Activated CD4-positive, CD25-positive, alpha-beta regulatory T cell treated with anti-CD3 and anti-CD28 coated beads, Interleukin-2, amount 50 U/mL, for 72 hours (primary cell): ENCODE results near the gene TNIK.
"Not testable (repeated sequence)": the region's sequence is repeated elsewhere in the genome, so short reads cannot be mapped to it uniquely, and the experiment has no call there.

ENCODE experiments used
- DNase-seq: peaks from one replicate; pipeline ENCODE4 v3.0.0; 2021

TNIK gene

DNA sequence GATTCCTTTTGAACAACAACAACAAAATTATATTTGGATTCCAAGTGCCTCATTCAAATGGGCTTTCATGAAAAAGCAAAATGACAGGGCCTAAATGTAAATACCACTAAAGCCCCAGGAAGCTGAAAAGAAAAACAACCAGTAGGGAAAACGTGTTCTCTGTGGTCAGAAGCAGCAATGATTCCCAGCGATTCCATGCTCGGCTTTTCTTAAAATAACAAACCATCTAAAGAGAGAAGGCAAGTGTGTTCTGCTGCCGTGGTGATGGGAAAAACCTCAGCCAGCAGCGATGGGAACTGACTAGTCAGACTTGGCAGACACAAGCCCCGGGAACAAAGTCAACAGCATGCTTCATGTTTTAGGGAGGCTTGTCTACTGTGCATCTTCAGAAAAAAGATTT, 153.6 kb downstream of the TNIK start:
- no peak for DNase-seq

DNA sequence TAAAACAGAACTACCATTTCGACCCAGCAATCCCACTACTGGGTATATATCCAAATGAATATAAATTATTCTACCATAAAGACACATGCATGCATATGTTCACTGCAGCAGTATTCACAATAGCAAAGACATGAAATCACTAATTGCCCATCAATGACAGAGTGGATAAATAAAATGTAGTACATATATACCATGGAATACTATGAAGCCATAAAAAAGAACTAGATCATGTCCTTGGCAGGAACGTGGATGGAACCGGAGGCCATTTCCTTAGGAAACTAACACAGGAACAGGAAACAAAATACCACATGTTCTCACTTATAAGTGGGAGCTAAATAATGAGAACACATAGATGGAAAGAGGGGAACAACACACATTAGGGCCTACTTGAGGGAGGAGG, 154.4 kb downstream of the TNIK start:
- not testable (repeated sequence) for DNase-seq

DNA sequence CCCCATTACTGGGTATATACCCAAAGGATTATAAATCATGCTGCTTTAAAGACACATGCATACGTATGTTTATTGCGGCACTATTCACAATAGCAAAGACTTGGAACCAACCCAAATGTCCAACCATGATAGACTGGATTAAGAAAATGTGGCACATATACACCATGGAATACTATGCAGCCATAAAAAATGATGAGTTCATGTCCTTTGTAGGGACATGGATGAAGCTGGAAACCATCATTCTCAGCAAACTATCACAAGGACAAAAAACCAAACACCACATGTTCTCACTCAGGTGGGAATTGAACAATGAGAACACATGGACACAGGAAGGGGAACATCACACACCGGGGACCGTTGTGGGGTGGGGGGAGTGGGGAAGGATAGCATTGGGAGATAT, 155.7 kb downstream of the TNIK start:
- not testable (repeated sequence) for DNase-seq

DNA sequence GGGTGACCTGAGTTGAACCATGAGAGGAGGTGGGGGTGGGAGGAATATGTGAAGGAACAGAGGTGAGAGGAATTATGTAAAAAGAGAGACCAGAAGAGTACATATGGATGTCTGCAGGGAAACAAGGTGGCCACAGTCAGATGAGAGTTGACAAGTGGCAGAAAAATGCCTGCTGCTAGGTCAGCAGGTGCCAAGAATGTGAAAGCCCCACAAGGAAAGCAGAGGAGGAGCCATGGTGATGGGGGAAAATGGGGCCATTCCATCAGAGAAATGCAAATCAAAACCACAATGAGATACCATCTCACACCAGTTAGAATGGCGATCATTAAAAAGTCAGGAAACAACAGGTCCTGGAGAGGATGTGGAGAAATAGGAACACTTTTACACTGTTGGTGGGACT, 156.2 kb downstream of the TNIK start:
- not testable (repeated sequence) for DNase-seq

DNA sequence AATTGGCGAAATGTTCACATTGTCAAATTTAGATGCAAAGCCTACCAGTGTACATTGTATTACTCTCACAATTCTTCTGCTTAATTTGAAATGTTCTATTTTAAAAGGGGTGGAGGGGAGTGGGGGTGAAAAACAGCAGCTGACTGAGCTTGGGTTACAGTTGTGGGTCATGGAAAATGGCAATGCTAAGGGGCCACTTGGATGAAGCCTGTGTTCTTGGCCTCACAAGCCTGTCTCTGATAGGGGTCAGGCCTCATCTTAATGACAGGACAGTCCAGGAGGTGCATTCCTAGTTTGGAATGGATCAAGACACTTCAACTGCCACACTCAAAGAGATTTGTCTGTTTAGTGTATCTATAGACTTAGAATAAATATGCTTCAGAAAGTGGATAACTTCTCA, 158.2 kb downstream of the TNIK start:
- DNase-seq, result no peak

DNA sequence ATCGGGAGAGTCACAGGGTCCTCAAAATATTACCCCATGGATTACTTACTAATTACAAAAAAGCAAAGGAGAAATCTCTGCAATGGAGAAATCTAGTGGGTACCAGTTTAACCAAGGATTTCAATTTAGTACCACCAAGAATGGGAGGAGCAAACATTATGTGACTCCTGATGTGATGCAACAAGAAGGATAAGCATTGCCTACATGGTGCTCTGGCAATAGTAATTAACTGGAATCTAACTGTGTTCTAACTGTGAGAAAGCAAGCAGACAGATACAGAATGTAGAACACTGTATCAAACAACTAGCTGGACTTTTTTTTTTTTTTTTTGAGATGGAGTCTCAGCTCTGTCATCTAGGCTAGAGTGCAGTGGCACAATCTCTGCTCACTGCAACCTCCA, 159.2 kb downstream of the TNIK start:
- DNase-seq, result no peak

DNA sequence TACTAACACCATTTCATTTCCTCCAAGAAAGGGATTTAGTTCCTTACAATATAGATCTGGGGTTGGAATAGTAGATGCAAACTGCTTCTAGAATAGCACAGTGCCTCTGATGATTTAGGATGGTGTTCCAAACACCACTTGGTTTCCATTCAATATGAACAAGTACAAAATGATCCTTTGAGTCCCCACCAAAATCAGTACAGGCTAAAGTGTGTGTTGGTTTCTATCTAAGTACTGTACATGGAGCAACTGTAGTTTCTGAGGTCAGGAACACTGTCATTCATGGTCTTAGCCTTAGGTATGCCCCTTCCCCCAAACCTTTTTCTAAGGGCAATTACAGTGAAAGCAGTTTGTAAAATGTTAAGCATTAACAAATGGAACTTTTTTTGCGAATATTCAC, 162.3 kb downstream of the TNIK start:
- DNase-seq, result no peak

DNA sequence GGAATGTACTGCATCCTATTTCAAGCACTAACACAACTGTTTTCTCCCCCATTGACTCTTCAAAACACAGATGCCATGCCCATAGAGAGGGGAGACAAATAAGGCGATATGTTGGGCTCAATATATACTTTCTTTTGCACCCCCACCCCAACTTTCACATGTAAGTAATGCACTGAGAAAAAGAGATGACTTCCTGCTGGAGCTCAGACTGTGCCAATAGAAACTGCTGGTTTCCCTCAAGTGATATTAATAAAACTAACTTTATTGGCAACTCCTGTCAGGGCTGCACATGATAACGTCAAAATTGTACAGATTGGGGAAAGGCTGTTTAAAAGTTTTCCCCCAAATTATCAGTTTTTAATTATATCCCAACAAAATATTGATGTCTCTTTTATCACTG, 163.0 kb downstream of the TNIK start:
- no peak for DNase-seq

DNA sequence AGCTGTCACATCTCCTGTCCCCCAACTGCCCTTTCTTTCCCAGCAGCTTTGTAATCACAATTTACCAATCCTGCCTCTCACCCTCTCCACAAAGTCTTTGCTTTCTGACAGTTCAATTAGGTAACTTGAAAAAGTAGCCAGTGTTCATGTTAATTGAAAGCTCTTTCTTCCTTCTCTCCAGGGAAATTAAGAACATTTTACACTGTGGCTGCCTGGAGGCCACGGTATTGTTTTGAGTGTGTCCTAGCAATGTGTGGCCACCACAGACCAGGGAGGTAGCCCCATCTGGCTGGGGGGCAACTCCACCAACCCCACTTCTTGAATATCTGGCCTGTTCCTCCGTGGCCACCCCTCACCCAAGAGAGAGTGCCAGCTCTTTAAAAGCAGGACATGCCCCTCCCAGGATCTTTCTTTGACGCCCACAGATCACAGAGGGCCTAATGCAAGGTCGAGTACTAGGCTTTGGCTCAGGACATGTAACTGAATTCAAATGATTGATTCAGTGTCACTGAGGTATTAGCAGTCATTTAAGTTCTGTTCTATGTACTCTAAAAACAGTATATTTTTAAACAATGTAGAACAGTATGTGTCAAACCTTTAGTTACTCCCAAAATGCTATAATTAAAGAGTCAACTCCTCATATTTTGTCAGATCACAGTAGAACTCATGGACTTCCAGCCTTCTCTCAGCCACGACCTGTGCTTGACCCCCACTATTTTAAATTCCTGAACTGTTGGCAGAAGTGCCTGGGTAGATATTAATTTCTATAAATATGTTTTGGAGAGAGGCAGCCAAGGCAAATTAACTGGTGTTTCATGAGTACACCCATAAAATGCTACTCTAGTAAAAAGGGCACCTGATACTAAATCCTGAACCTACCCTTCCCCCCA, 164.5 kb downstream of the TNIK start:
- DNase-seq, result no peak

DNA sequence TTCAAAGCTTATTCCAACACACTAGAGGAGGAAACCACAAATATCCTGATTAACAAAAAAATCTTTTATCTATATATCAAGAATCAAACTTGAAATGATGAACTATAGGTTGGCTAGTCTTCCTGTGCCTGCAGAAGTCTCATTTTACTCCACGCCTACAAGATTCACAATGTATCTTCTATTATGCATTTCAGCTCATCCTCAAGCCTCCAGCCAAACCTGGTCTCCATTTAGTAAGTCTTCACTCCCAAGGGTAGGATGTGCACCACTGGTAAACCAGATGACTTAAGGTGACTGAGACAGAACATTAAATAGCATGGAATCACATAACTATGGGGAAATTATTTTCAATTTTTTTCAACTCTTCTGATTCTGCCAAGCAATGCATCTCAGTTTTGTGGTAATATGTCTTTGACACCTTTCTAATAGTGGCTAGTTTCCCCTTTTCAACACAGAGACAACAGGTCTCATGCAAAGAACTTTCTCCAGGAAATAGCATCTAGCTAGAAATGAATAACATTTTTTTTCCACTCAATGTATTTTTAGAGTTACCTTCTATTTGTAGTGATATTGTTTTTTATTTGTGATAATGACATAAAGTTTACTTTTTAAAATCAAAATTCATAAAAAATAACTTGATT, 166.9 kb downstream of the TNIK start:
- DNase-seq, result no peak

DNA sequence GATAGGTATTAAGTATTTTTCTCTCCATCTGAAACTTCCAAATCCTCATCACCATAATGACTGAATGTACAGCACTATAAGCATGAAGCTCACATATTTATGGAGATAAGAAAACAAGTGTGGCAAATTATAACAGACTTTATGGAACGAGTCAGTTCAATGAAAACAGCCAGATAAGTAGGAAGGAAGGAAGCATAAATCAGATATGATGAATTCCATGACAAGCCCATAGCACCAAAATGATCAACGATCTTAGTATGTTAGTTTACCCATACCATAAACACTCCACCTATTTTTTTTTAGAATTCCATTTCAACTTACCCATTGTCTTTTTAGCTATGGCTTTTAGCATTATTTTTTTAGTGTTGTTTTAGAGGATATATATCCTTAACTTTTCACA, 169.5 kb downstream of the TNIK start:
- no peak for DNase-seq

DNA sequence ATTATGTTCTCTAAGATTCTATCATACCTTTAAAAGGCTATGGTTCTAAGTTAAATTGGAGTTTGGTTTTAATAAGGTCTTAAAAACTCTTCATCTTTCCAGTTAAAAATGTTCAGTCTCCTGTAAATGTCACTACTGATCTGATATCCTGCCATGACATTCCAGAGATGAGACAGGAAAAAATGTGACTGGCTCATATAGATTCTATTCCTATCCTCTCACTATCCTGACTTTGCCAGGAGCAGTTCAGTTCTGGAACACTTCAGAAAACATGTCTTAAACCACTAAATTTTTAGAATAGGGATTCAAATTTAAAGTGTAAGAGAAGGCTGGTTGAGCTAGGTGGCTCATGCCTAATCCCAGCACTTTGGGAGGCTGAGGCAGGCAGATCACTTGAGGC, 170.9 kb downstream of the TNIK start:
- DNase-seq, result no peak

DNA sequence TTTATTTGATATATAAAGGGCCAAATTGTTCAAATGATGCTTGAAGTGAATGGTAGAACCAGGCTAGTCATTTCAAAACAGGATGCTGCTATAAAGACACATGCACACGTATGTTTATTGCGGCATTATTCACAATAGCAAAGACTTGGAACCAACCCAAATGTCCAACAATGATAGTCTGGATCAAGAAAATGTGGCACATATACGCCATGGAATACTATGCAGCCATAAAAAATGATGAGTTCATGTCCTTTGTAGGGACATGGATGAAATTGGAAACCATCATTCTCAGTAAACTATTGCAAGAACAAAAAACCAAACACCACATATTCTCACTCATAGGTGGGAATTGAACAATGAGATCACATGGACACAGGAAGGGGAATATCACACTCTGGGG, 172.4 kb downstream of the TNIK start:
- not testable (repeated sequence) for DNase-seq

DNA sequence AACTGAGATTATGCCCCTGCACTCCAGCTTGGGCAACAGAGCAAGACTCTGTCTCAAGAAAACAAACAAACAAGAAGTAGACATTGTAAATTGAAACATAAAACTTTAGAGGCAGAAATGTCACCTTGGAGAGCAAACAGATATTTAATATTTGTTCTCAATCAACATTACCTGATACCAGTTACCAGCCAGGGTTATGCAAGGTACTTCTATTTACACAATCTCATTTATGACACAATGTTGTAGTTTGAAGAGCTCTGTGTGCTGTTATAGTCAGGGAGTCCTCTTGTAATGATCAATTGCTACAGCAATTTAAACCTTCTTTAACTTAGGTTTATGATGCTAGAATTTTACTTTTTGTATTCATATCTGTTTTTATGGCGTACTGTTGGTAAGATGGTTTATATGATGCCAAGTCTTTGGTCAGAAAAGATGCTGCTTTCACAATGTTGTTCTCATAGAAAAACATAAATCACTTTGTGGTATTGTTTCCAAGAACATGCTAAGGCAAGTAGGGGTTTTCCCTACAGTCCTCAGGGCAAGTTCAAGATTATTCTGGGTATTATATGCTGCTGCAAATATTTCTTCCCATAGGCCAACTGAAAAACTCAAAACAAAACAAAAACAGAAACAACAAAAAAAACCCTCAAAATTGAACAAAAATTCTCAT, 173.5 kb downstream of the TNIK start:
- DNase-seq, result no peak

DNA sequence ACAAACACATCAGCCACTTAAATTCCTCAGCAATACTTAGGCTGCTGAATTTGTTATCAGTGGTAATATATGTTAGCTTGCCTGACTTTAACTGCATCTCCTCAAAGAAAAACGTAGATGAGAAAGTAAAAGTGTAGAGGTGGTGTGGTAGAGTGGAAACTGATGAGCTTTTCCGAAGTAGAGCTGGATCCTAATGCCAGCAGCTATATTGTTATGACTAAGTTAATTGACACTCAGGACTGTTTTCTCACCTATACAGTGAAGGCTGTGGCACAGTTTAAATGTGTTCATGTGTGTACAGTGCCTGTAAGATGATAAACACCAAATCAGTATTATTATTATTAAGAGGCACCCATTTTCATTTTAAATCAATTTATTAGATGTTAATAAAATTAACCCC, 174.9 kb downstream of the TNIK start:
- DNase-seq, result no peak

DNA sequence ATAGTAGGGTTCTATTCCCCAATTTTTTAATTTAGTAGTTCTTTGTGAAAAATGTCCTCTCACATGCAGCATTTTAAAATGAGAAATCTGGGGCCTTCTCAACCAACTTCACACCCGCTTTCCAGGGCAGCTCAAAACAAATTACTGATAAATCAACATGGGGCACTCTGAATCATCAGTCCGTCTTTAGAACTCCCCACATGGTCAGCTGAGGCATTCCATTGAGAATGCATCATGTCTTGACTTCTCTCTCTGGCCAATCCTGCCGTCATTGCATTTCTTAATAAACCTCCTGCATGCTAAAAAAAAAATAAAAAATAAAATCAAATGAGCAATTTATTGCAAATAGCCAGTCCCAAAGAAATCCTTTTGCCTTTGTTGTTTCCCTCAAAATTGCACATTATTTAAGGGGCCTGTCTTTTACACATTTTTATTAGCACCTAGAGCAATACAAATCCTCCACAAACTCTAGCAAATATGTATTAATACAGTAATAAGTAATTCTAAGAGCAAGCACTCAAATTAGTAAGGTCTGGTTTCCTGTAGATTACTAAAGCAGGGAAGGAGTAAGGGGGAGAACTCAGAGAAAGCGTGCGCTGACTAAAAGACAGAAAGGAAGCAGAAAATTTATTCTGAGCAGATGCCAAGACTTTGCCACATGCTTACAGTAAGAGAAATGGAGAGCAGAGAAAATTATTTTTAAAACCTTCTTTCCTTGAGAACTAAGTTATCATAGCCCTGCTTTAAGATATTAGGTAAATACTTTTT, 175.7 kb downstream of the TNIK start:
- no peak for DNase-seq

DNA sequence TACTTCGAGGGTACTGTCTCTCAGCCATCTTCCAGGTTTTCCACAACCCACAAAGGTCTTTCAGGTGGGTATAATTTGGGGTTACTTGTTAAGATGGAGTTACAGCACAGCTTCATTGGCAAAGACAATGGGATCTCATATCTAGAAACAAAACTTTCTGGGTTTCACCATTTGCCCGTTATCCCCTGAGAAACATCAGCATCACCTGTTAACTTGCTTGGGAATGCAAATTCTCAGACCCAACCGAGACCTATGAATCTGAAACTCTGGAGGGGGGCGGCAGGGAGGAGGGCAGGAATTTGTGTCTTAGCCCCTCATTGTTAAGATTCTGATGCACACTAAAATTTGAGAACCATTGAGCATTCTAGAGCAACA, 176.4 kb downstream of the TNIK start:
- DNase-seq, result no peak

DNA sequence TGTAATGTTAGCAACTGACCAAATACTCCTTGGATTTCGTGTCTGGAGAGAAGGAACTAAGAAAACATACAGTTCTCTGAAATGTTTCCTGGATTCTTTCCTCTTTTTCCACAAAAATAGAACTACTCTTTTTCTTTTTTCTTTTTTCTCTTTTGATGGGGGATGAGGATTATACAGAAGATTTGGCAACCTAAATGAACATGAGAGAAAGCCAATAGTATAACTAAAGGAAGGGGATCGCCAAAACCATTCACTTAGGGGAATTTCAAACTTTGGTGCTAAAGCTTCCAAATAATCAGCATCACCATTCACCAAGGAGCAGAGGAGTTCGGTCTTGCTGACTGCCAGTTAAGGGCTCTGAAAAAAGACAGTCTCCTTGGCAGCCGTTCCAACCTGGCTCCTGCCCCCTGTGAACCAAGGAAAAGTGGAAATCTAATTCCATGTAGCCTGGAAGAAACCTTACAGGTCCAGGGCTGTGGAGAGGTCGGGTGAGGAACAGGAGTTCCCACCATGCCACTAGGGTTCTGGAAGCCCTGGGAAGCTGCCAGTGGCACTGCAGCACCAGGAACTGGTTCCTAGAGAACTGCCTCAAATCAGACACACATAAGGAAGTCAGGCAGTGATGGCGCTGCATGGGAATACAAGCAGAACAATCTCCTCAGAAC, 176.9 kb downstream of the TNIK start:
- no peak for DNase-seq

DNA sequence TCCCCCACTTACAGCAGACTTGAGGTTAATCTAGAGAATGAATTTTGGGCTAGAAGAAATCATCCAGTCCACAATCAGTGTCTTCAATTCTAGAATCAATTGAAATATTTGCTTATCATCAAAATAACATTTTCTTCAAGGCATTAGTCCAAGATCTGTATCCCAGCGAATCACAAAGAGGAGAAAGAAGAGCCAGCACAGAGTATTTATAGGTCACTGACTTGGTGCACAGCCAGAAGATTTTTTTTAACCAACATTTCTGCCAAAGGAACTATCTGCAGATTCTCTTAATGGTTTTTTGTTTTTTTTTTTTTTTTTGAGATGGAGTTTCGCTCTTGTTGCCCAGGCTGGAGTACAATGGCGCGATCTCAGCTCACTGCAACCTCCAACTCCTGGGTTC, 178.2 kb downstream of the TNIK start:
- DNase-seq, result no peak

DNA sequence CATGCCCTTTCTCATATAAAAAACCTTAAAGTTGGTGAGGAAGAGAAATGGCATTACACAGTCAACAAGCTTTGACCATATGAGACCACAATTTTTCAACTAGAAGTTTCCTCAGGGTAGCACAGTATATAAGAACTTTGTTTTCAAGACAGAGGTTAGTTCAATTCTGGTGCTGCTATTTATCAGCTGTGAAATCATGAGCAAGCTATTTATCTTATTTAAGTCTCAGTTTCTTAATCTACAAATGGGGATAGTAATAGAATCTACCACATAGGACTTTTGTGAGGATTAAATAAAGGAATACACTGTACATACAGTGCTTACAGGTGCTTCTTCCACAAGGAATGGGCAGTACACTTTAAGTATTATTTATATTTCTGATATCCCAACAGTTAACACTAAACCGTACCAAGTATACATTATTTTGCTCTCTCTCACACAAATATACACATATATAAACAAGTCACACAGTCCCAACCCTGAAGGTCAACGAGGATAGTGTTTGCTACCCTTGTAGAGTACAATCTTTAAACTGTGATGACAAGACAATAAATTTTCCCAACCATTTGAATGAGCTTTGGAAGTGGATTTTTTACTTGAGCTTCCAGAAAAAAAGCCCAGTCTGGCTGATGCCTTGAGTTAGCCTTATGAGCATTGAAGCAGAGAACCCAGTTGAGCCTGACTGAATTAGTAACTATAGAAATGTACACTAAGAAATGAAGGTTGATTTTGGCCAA, 178.8 kb downstream of the TNIK start:
- DNase-seq, result no peak

DNA sequence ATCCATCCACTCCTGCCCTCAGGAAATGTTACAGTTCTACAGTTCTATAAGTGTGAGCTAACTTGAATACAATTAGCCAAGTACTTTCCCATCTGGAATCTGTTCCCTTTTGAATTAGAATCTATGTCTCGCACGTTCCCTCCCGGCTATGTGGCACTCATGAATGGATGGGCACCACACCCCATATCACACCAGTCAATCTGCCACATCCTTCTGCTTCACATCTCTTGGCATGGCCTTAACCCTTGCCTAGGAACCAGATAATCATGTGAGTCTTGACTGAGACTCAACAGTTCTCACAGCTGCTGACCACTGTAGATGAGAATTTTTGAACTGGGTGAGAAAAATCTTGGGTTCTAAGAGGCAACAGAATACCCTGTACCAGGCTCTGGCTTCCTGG, 180.2 kb downstream of the TNIK start:
- DNase-seq, result no peak

DNA sequence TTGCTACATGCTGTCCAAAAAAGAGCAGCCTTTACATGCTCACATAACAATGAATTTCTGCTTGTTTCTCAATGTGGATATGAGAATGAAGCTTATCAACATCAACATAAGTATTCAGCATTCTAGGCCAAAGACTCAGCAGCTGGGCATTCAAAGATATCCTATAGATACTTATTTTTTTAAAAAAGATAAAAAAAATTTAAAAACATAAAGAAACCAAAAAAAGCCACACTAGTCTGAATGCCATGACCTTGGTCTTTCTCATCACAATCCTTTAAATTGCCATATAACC, 182.0 kb downstream of the TNIK start:
- DNase-seq, result no peak
